ENCODE data around the gene NEGR1. TPM values are rescaled to one million over a fixed set of nuclear protein-coding genes. Genes with fewer than 3 reads are reported as not detected.

NEGR1 gene
- total and polyA plus RNA-seq, 4 donors = 0.08 to 0.14 (median 0.12) TPM; not detected in 1

DNA sequence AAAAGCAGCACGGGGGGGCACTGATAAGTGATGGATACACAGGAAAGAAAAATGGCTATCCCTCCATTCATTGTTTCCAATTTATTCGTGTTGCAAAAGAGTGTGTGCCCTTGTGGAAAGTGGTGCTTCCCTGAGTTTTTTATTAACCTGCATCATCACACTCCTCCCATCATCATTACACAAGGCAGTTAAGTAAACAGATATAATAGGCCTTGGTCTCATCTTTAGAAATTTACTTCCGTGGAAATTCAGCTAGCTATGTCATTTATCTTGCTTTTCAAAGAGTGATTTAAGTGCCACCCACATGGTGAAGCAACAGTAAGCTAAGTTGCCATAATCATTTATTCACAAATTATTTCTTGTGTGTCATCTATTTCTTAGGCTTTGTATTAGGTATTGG, 473.3 kb downstream of the NEGR1 start:
- 43% methylated on average over 3 of the region's 3 CpGs for WGBS
- no peaks in the 10 kb centered on the region for H3K36me3 ChIP-seq (ENCODE audit: control insufficient read depth in 4 of 4, insufficient read depth in 3 of 4, low read depth in 1 of 4, low read length in 3 of 4)
- TF ChIP-seq RXRA (IDR thresholded peaks at IDR 0.05) (no peak), YY1 (IDR thresholded peaks at IDR 0.05) (no peak), RAD21 (IDR thresholded peaks at IDR 0.05) (no peak), SP1 (IDR thresholded peaks at IDR 0.05) (no peak), GABPA (IDR thresholded peaks at IDR 0.05 in 1 of 2, conservative IDR thresholded peaks at IDR 0.05 in 1 of 2) (no peak), FOXA2 (IDR thresholded peaks at IDR 0.05) (no peak), HNF4A (conservative IDR thresholded peaks at IDR 0.05) (no peak), EGR1 (IDR thresholded peaks at IDR 0.05; ENCODE audit: low read depth in 2 of 2) (no peak), HNF4G (IDR thresholded peaks at IDR 0.05) (no peak)
- TF ChIP-seq, protein P1, sequence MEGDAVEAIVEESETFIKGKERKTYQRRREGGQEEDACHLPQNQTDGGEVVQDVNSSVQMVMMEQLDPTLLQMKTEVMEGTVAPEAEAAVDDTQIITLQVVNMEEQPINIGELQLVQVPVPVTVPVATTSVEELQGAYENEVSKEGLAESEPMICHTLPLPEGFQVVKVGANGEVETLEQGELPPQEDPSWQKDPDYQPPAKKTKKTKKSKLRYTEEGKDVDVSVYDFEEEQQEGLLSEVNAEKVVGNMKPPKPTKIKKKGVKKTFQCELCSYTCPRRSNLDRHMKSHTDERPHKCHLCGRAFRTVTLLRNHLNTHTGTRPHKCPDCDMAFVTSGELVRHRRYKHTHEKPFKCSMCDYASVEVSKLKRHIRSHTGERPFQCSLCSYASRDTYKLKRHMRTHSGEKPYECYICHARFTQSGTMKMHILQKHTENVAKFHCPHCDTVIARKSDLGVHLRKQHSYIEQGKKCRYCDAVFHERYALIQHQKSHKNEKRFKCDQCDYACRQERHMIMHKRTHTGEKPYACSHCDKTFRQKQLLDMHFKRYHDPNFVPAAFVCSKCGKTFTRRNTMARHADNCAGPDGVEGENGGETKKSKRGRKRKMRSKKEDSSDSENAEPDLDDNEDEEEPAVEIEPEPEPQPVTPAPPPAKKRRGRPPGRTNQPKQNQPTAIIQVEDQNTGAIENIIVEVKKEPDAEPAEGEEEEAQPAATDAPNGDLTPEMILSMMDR (IDR thresholded peaks at IDR 0.05; ENCODE audit: low read depth, low read length, missing input control) = no peak
- TF ChIP-seq, protein P2, sequence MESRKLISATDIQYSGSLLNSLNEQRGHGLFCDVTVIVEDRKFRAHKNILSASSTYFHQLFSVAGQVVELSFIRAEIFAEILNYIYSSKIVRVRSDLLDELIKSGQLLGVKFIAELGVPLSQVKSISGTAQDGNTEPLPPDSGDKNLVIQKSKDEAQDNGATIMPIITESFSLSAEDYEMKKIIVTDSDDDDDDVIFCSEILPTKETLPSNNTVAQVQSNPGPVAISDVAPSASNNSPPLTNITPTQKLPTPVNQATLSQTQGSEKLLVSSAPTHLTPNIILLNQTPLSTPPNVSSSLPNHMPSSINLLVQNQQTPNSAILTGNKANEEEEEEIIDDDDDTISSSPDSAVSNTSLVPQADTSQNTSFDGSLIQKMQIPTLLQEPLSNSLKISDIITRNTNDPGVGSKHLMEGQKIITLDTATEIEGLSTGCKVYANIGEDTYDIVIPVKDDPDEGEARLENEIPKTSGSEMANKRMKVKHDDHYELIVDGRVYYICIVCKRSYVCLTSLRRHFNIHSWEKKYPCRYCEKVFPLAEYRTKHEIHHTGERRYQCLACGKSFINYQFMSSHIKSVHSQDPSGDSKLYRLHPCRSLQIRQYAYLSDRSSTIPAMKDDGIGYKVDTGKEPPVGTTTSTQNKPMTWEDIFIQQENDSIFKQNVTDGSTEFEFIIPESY (IDR thresholded peaks at IDR 0.05) = no peak
- TF ChIP-seq, protein P3, sequence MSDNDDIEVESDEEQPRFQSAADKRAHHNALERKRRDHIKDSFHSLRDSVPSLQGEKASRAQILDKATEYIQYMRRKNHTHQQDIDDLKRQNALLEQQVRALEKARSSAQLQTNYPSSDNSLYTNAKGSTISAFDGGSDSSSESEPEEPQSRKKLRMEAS (IDR thresholded peaks at IDR 0.05) = no peak

DNA sequence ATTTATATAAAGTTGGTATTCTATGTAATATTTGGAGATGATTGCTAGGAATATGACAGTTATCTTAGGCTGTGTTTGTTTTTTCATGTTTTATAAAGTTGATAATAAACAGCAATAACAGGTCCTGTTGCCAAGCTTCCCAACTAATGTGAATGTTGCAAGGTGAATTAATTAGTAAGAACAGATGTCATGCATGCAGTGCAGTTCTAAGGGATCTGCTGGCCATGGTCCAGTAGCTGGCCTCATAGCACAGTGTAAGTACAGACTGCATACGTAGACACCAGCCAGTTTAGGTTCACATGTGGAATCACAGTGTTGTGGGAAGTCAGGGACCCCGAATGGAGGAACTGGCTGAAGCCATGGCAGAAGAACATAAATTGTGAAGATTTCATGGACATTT, 478.2 kb downstream of the NEGR1 start:
- H3K4me1 ChIP-seq (ENCODE audit: control insufficient read depth in 4 of 4, insufficient read depth in 4 of 4, low read length in 3 of 4) = no peaks in the 10 kb centered on the region
- no peaks in the 10 kb centered on the region for H3K9me3 ChIP-seq (ENCODE audit: control insufficient read depth in 4 of 4, low read length in 3 of 4)
- no peak overlapping the region for H3K9ac ChIP-seq (ENCODE audit: low read depth in 1 of 2, low read length in 2 of 2)
- no peaks in the 10 kb centered on the region for H3K36me3 ChIP-seq (ENCODE audit: control insufficient read depth in 4 of 4, insufficient read depth in 3 of 4, low read depth in 1 of 4, low read length in 3 of 4)
- no peak overlapping the region for H3K27ac ChIP-seq (ENCODE audit: low read depth in 1 of 2, low read length in 2 of 2)
- WGBS = 83% methylated on average over 2 of the region's 2 CpGs
- no peak for TF ChIP-seq FOXA1 (IDR thresholded peaks at IDR 0.05)
- no peak for TF ChIP-seq SP1 (IDR thresholded peaks at IDR 0.05)
- no peak for TF ChIP-seq TAF1 (conservative IDR thresholded peaks at IDR 0.05)
- no peak for TF ChIP-seq FOXA2 (IDR thresholded peaks at IDR 0.05)
- TF ChIP-seq, protein P1 (IDR thresholded peaks at IDR 0.05; ENCODE audit: low read depth, low read length, missing input control) = no peak
- TF ChIP-seq, protein P3 (IDR thresholded peaks at IDR 0.05) = no peak
- TF ChIP-seq RXRA (IDR thresholded peaks at IDR 0.05) = no peak
- no peak for TF ChIP-seq NR2F2 (IDR thresholded peaks at IDR 0.05)
- no peak for TF ChIP-seq JUND (IDR thresholded peaks at IDR 0.05)
- TF ChIP-seq, protein P2 (IDR thresholded peaks at IDR 0.05) = no peak
- no peak for TF ChIP-seq HNF4A (conservative IDR thresholded peaks at IDR 0.05)
- no peak for TF ChIP-seq EGR1 (IDR thresholded peaks at IDR 0.05; ENCODE audit: low read depth in 2 of 2)
- TF ChIP-seq YY1 (IDR thresholded peaks at IDR 0.05) = no peak
- no peak for TF ChIP-seq HNF4G (IDR thresholded peaks at IDR 0.05)
- no peak overlapping the region for H3K4me3 ChIP-seq (ENCODE audit: low read depth in 1 of 3, low read length in 3 of 3)
- no peak for DNase-seq (ENCODE audit: low spot score)
- no peaks in the 10 kb centered on the region for H3K27me3 ChIP-seq (ENCODE audit: control insufficient read depth in 4 of 4, insufficient read depth in 4 of 4, low read length in 3 of 4)

More for the DNA sequence above, 473.3 kb downstream of the NEGR1 start:
- no peak for DNase-seq (ENCODE audit: low spot score)
- H3K9ac ChIP-seq (ENCODE audit: low read depth in 1 of 2, low read length in 2 of 2) = no peak overlapping the region
- H3K4me1 ChIP-seq (ENCODE audit: control insufficient read depth in 4 of 4, insufficient read depth in 4 of 4, low read length in 3 of 4) = no peaks in the 10 kb centered on the region
- no peaks in the 10 kb centered on the region for H3K27me3 ChIP-seq (ENCODE audit: control insufficient read depth in 4 of 4, insufficient read depth in 4 of 4, low read length in 3 of 4)
- H3K4me3 ChIP-seq (ENCODE audit: low read depth in 1 of 3, low read length in 3 of 3) = no peak overlapping the region
- no peaks in the 10 kb centered on the region for H3K9me3 ChIP-seq (ENCODE audit: control insufficient read depth in 4 of 4, low read length in 3 of 4)
- H3K27ac ChIP-seq (ENCODE audit: low read depth in 1 of 2, low read length in 2 of 2) = no peak overlapping the region
